GM19438 (cell line): Measurements from ENCODE around the gene NELL2.
"Not testable (repeated sequence)": the region's sequence is repeated elsewhere in the genome, so short reads cannot be mapped to it uniquely, and the experiment has no call there.

Experiments used
- ATAC-seq: cut with Tn5 transposase; IDR thresholded peaks from one replicate; pipeline ENCODE4 v1.9.1; 2021; ENCODE audit warnings: low read depth; ENCODE audit not compliant: unreplicated experiment

The NELL2 gene

GRCh38 chr12:44703182-44703910 is 172.8 kb downstream of the NELL2 start:
- ATAC-seq = no peak

GRCh38 chr12:44697511-44697910 is 178.6 kb downstream of the NELL2 start:
- ATAC-seq = no peak

GRCh38 chr12:44696542-44696941 is 179.6 kb downstream of the NELL2 start:
- ATAC-seq = no peak

GRCh38 chr12:44694017-44694416 is 182.1 kb downstream of the NELL2 start:
- ATAC-seq = no peak

- no peak for ATAC-seq
These were observed 186.5 kb downstream of the NELL2 start for GRCh38 chr12:44689587-44689986.

GRCh38 chr12:44686821-44687432 is 189.2 kb downstream of the NELL2 start:
- ATAC-seq = not testable (repeated sequence)

- ATAC-seq = no peak
These were observed 198.4 kb downstream of the NELL2 start for GRCh38 chr12:44677724-44678123.

- no peak for ATAC-seq
These were observed 201.2 kb downstream of the NELL2 start for GRCh38 chr12:44674875-44675274.

- ATAC-seq = no peak
These were observed 202.3 kb downstream of the NELL2 start for GRCh38 chr12:44673811-44674210.

GRCh38 chr12:44672042-44672441 is 204.1 kb downstream of the NELL2 start:
- ATAC-seq = no peak

GRCh38 chr12:44668443-44668842 is 207.7 kb downstream of the NELL2 start:
- ATAC-seq = no peak

GRCh38 chr12:44667461-44667860 is 208.7 kb downstream of the NELL2 start:
- no peak for ATAC-seq

- ATAC-seq = no peak
These were observed 212.8 kb downstream of the NELL2 start for GRCh38 chr12:44663291-44663690.

GRCh38 chr12:44655846-44656245 is 220.3 kb downstream of the NELL2 start:
- ATAC-seq = no peak

GRCh38 chr12:44654646-44655639 is 221.2 kb downstream of the NELL2 start:
- ATAC-seq = no peak

GRCh38 chr12:44653861-44654527 is 222.1 kb downstream of the NELL2 start:
- ATAC-seq = no peak

GRCh38 chr12:44649693-44650092 is 226.4 kb downstream of the NELL2 start:
- no peak for ATAC-seq

- ATAC-seq = no peak
These were observed 228.0 kb downstream of the NELL2 start for GRCh38 chr12:44647917-44648690.

GRCh38 chr12:44640427-44641190 is 235.5 kb downstream of the NELL2 start:
- no peak for ATAC-seq
